Gastroesophageal sphincter (tissue), 3 donors: ENCODE data around the gene PDE6A.

Source experiments
- CTCF ChIP-seq, 4 experiments: fragments of 200-600 bp in 2 of 4; fragments of 450-650 bp in 2 of 4; sonication (generic) in 1 of 4; IDR thresholded peaks; one replicate each; pipeline ENCODE4 v1.5.1; 2017 to 2019; ENCODE audit warnings: antibody characterized with exemption in 4 of 4, mild to moderate bottlenecking in 2 of 4, moderate library complexity in 2 of 4
- EP300 ChIP-seq: sonication (generic); formaldehyde crosslinking; IDR thresholded peaks from one replicate; pipeline ENCODE4 v1.6.1; 2017; ENCODE audit warnings: antibody characterized with exemption, mild to moderate bottlenecking
- POLR2A ChIP-seq, 2 donors: fragments of 450-650 bp; IDR thresholded peaks; one replicate each; pipeline ENCODE4 v1.6.1; 2017; ENCODE audit warnings: antibody characterized with exemption in 2 of 2, mild to moderate bottlenecking in 2 of 2, moderate library complexity in 1 of 2
- POLR2AphosphoS5 ChIP-seq: sonication (generic); formaldehyde crosslinking; IDR thresholded peaks from one replicate; pipeline ENCODE4 v1.6.1; 2017; ENCODE audit warnings: antibody characterized with exemption

DNA sequence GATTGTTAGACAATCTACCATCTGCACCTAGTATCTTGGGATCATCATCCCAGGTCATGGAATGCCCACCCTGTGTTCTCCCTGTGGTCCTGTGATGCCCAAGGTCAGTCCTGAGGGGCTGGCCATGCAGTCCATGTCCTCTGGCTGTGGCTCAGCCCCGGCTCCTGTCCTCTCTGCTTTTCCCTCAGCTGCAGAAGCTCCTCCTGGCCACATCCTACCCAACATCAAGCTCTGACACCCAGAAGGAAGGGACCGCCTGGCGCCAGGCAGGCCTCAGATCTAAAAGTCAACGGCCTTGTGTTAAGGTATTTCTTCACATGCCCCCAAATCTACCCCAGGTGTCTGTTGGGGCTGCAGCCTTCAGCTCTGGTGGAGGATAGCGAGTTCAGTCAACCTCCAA lies 114.0 kb downstream of the PDE6A start:
- TF ChIP-seq POLR2A (IDR thresholded peaks at IDR 0.05) (no peak), CTCF (IDR thresholded peaks at IDR 0.05) (no peak), POLR2AphosphoS5 (no peak), EP300 (no peak)
